ENCODE results near the gene SKAP1. TPM values are rescaled to one million over a fixed set of nuclear protein-coding genes. Genes with fewer than 3 reads are reported as not detected.
"Not testable (repeated sequence)": the region's sequence is repeated elsewhere in the genome, so short reads cannot be mapped to it uniquely, and the experiment has no call there.

SKAP1 gene
- total RNA-seq, 1 donor from 2014 or later: not detected

DNA sequence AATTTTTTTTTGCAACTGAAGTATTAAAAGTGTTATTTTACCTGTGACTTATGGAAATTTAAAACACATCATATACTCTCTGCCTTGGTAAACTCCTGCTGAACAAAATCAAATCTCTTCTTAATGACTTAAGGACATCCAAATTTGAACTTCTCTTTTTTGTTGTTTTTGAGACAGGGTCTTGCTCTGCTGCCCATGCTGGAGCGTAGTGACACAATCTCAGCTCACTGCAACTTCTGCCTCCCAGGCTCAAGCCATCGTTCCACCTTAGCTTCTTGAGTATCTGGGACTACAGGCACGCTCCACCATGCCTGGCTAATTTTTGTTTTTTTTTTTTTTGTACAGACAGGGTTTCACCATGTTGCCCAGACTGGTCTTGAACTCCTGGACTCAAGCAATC is 56.1 kb downstream of the SKAP1 start:
- H3K9ac ChIP-seq (ENCODE audit: low read length): no peak overlapping the region
- H3K27ac ChIP-seq (ENCODE audit: low read depth, low read length): no peak overlapping the region
- H3K4me3 ChIP-seq (ENCODE audit: insufficient read depth, low read depth, low read length): no peak overlapping the region
- no peaks in the 10 kb centered on the region for H3K79me2 ChIP-seq (ENCODE audit: insufficient read depth, low read length)
- no peak overlapping the region for H2AFZ ChIP-seq (ENCODE audit: low read depth, low read length)
- Mint-ChIP-seq H3K4me3 (ENCODE audit: unreplicated experiment) (no peak overlapping the region), H3K36me3 (ENCODE audit: low read depth, unreplicated experiment) (no peaks in the 10 kb centered on the region), H3K27me3 (ENCODE audit: low read depth, unreplicated experiment) (peaks cover 18% of the 10 kb centered on the region), H3K27ac (ENCODE audit: unreplicated experiment) (no peak overlapping the region), H3K4me1 (ENCODE audit: low read depth, unreplicated experiment) (no peaks in the 10 kb centered on the region), H3K9me3 (ENCODE audit: unreplicated experiment) (peaks cover 1% of the 10 kb centered on the region)
- FAIRE-seq: no peak
- H4K20me1 ChIP-seq (ENCODE audit: insufficient read depth, low read length): no peaks in the 10 kb centered on the region
- no peak overlapping the region for H3K4me2 ChIP-seq (ENCODE audit: low read length)
- no peaks in the 10 kb centered on the region for H3K36me3 ChIP-seq (ENCODE audit: insufficient read depth, low read length)
- no peaks in the 10 kb centered on the region for H3K9me3 ChIP-seq (ENCODE audit: insufficient read depth, low read depth, low read length)
- peaks cover 22% of the 10 kb centered on the region for H3K27me3 ChIP-seq (ENCODE audit: insufficient read depth, low read length)
- TF ChIP-seq, protein P1, sequence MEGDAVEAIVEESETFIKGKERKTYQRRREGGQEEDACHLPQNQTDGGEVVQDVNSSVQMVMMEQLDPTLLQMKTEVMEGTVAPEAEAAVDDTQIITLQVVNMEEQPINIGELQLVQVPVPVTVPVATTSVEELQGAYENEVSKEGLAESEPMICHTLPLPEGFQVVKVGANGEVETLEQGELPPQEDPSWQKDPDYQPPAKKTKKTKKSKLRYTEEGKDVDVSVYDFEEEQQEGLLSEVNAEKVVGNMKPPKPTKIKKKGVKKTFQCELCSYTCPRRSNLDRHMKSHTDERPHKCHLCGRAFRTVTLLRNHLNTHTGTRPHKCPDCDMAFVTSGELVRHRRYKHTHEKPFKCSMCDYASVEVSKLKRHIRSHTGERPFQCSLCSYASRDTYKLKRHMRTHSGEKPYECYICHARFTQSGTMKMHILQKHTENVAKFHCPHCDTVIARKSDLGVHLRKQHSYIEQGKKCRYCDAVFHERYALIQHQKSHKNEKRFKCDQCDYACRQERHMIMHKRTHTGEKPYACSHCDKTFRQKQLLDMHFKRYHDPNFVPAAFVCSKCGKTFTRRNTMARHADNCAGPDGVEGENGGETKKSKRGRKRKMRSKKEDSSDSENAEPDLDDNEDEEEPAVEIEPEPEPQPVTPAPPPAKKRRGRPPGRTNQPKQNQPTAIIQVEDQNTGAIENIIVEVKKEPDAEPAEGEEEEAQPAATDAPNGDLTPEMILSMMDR (IDR thresholded peaks at IDR 0.05; ENCODE audit: insufficient read depth, low read depth, low read length): no peak
- no peak for TF ChIP-seq EZH2 (IDR thresholded peaks at IDR 0.05; ENCODE audit: insufficient read depth, low read length)
- DNase-seq (ENCODE audit: low read depth): no peak
- H3K4me1 ChIP-seq (ENCODE audit: insufficient read depth, low read length): no peaks in the 10 kb centered on the region

DNA sequence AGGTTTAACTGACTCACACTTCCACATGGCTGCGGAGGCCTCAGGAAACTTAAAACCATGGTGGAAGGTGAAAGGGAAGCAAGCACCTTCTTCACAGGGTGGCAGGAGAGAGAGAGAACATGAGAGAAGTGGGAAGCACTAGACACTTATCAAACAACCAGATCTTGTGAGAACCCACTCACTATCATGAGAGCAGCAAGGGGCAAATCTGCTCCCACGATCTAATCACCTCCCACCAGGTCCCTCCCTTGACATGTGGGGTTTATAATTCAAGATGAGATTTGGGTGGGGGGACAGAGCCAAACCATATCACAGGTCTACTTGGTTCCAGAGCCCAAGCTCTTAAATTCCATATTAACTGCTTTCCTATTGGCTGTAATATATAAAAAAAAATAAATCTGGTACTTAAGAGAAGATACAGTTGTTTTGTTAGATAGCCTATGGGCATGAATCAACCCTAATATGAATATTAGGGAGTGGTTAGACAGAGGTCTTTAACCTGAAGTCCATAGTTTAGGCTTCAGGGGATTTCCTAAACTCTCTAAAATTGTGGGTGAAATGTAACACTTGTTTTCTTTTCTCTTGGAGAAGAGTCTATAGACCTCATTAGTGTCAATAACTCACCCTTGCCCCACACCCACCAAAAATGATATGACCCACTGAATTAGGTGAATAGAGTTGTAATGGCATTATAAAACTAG is 56.7 kb downstream of the SKAP1 start:
- Histone ChIP-seq H3K4me3 (ENCODE audit: insufficient read depth, low read depth, low read length) (no peak overlapping the region), H3K9me3 (ENCODE audit: insufficient read depth, low read depth, low read length) (no peaks in the 10 kb centered on the region), H3K27ac (ENCODE audit: low read depth, low read length) (no peak overlapping the region), H2AFZ (ENCODE audit: low read depth, low read length) (no peak overlapping the region), H3K9ac (ENCODE audit: low read length) (no peak overlapping the region), H3K27me3 (ENCODE audit: insufficient read depth, low read length) (peaks cover 20% of the 10 kb centered on the region), H3K4me2 (ENCODE audit: low read length) (no peak overlapping the region), H3K4me1 (ENCODE audit: insufficient read depth, low read length) (no peaks in the 10 kb centered on the region), H3K36me3 (ENCODE audit: insufficient read depth, low read length) (no peaks in the 10 kb centered on the region), H4K20me1 (ENCODE audit: insufficient read depth, low read length) (no peaks in the 10 kb centered on the region), H3K79me2 (ENCODE audit: insufficient read depth, low read length) (no peaks in the 10 kb centered on the region)
- peaks cover 24% of the 10 kb centered on the region for H3K27me3 Mint-ChIP-seq (ENCODE audit: low read depth, unreplicated experiment)
- no peaks in the 10 kb centered on the region for H3K36me3 Mint-ChIP-seq (ENCODE audit: low read depth, unreplicated experiment)
- H3K27ac Mint-ChIP-seq (ENCODE audit: unreplicated experiment): no peak overlapping the region
- TF ChIP-seq, protein P1 (IDR thresholded peaks at IDR 0.05; ENCODE audit: insufficient read depth, low read depth, low read length): no peak
- no peak for TF ChIP-seq EZH2 (IDR thresholded peaks at IDR 0.05; ENCODE audit: insufficient read depth, low read length)
- H3K9me3 Mint-ChIP-seq (ENCODE audit: unreplicated experiment): peaks cover 1% of the 10 kb centered on the region
- no peak overlapping the region for H3K4me3 Mint-ChIP-seq (ENCODE audit: unreplicated experiment)
- FAIRE-seq: no peak
- no peak for DNase-seq (ENCODE audit: low read depth)
- H3K4me1 Mint-ChIP-seq (ENCODE audit: low read depth, unreplicated experiment): no peaks in the 10 kb centered on the region

DNA sequence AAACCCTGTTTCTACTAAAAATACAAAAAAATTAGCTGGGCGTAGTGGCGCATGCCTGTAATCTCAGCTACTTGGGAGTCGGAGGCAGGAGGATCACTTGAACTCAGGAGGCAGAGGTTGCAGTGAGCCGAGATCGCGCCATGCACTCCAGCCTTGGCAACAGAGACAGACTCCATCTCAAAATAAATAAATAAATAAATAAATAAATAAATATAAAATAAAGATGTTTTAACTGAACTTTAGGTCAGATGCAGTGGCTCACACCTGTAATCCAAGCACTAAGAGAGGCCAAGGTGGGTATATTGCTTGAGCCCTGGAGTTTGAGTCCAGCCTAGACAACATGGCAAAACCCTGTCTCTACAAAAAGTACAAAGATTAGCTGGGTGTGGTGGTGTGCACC is 61.0 kb downstream of the SKAP1 start:
- peaks cover 47% of the 10 kb centered on the region for H3K27me3 Mint-ChIP-seq (ENCODE audit: low read depth, unreplicated experiment)
- not testable (repeated sequence) for FAIRE-seq; H3K79me2 ChIP-seq (ENCODE audit: insufficient read depth, low read length); H3K4me2 ChIP-seq (ENCODE audit: low read length); H3K4me3 Mint-ChIP-seq (ENCODE audit: unreplicated experiment); H3K4me1 ChIP-seq (ENCODE audit: insufficient read depth, low read length); H4K20me1 ChIP-seq (ENCODE audit: insufficient read depth, low read length); H3K9me3 ChIP-seq (ENCODE audit: insufficient read depth, low read depth, low read length); H2AFZ ChIP-seq (ENCODE audit: low read depth, low read length); H3K36me3 ChIP-seq (ENCODE audit: insufficient read depth, low read length); DNase-seq (ENCODE audit: low read depth); H3K9ac ChIP-seq (ENCODE audit: low read length); H3K27ac Mint-ChIP-seq (ENCODE audit: unreplicated experiment); H3K36me3 Mint-ChIP-seq (ENCODE audit: low read depth, unreplicated experiment); H3K4me3 ChIP-seq (ENCODE audit: insufficient read depth, low read depth, low read length); H3K9me3 Mint-ChIP-seq (ENCODE audit: unreplicated experiment); H3K4me1 Mint-ChIP-seq (ENCODE audit: low read depth, unreplicated experiment); H3K27ac ChIP-seq (ENCODE audit: low read depth, low read length)
- H3K27me3 ChIP-seq (ENCODE audit: insufficient read depth, low read length): peaks cover 23% of the 10 kb centered on the region
